ENCODE results near the gene VIPAS39.

VIPAS39 gene

DNA sequence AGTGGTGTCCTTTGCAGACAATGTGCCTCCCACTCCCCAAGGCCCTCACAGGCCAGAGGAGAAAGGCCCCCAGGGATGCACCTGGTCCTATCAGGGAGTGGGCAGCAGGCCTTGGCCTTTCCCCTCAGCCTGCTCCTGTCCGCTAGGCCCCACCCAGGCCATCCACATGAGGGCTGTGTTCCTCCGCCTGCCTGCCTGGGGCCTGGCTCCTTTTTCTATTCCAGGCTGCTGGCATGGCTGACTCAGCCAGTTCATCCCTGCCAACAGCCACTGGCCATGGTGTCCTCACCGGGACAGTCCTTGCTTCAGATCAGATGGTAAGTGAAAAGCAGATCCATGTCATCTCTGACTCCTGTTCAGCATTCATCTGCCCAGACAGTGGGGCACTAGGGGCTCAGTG lies 27.9 kb upstream of the VIPAS39 start:
- Histone ChIP-seq H3K4me2 (ENCODE audit: low read depth, low read length) (no peak overlapping the region), H3F3A (ENCODE audit: insufficient read depth, low read length) (no peaks in the 10 kb centered on the region), H3K27me3 (replicated peaks; ENCODE audit: insufficient read depth, low read length) (no peaks in the 10 kb centered on the region), H3K36me3 (replicated peaks; ENCODE audit: insufficient read depth, low read length) (no peaks in the 10 kb centered on the region), H3K4me1 (ENCODE audit: low read length) (no peaks in the 10 kb centered on the region), H3K79me2 (ENCODE audit: low read length) (no peaks in the 10 kb centered on the region), H3K4me3 (ENCODE audit: low read length) (no peak overlapping the region), H3K9ac (ENCODE audit: low read length) (no peak overlapping the region), H3K9me3 (replicated peaks; ENCODE audit: insufficient read depth, low read length) (no peaks in the 10 kb centered on the region), H4K20me1 (ENCODE audit: insufficient read depth, low read length) (no peaks in the 10 kb centered on the region), H2AFZ (ENCODE audit: low read length) (no peak overlapping the region), H3K27ac (ENCODE audit: low read length) (no peak overlapping the region), H3K9me2 (replicated peaks; ENCODE audit: insufficient read depth, low read length) (no peaks in the 10 kb centered on the region)
- DNase-seq: no peak
- TF ChIP-seq EZH2 (optimal IDR thresholded peaks at IDR 0.05; ENCODE audit: low read depth, low read length) (no peak), EZH2phosphoT487 (IDR thresholded peaks at IDR 0.05; ENCODE audit: low read length) (no peak)
- TF ChIP-seq, protein P1, sequence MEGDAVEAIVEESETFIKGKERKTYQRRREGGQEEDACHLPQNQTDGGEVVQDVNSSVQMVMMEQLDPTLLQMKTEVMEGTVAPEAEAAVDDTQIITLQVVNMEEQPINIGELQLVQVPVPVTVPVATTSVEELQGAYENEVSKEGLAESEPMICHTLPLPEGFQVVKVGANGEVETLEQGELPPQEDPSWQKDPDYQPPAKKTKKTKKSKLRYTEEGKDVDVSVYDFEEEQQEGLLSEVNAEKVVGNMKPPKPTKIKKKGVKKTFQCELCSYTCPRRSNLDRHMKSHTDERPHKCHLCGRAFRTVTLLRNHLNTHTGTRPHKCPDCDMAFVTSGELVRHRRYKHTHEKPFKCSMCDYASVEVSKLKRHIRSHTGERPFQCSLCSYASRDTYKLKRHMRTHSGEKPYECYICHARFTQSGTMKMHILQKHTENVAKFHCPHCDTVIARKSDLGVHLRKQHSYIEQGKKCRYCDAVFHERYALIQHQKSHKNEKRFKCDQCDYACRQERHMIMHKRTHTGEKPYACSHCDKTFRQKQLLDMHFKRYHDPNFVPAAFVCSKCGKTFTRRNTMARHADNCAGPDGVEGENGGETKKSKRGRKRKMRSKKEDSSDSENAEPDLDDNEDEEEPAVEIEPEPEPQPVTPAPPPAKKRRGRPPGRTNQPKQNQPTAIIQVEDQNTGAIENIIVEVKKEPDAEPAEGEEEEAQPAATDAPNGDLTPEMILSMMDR (IDR thresholded peaks at IDR 0.05; ENCODE audit: low read length): no peak

DNA sequence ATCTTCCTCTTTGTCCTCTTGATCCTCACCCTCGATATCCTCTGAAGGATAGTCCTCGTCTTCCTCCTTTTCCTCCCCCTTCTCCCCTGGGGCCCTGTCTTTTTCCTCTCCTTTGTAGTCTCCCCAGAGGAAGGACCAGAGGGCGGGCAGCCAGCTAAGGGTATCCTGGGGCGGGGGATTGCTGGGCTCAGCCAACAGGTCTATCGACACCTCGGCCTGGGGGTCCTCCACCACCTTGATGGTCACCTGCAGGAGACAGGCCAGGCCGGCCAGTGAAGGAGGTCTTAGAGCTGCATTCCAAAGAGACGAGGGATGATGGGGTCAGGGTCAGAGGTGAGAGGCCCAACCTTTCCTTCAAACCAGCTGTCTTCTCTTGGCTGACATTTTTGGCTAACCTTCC lies 25.0 kb upstream of the VIPAS39 start:
- Histone ChIP-seq H3K27me3 (replicated peaks; ENCODE audit: insufficient read depth, low read length) (no peaks in the 10 kb centered on the region), H3K4me1 (ENCODE audit: low read length) (no peaks in the 10 kb centered on the region), H4K20me1 (ENCODE audit: insufficient read depth, low read length) (no peaks in the 10 kb centered on the region), H3F3A (ENCODE audit: insufficient read depth, low read length) (no peaks in the 10 kb centered on the region), H3K4me3 (ENCODE audit: low read length) (no peak overlapping the region), H3K9me2 (replicated peaks; ENCODE audit: insufficient read depth, low read length) (no peaks in the 10 kb centered on the region), H3K9me3 (replicated peaks; ENCODE audit: insufficient read depth, low read length) (no peaks in the 10 kb centered on the region), H2AFZ (ENCODE audit: low read length) (no peak overlapping the region), H3K36me3 (replicated peaks; ENCODE audit: insufficient read depth, low read length) (no peaks in the 10 kb centered on the region), H3K27ac (ENCODE audit: low read length) (no peak overlapping the region), H3K9ac (ENCODE audit: low read length) (no peak overlapping the region), H3K4me2 (ENCODE audit: low read depth, low read length) (no peak overlapping the region), H3K79me2 (ENCODE audit: low read length) (no peaks in the 10 kb centered on the region)
- no peak for DNase-seq
- TF ChIP-seq EZH2phosphoT487 (IDR thresholded peaks at IDR 0.05; ENCODE audit: low read length) (no peak), EZH2 (optimal IDR thresholded peaks at IDR 0.05; ENCODE audit: low read depth, low read length) (no peak)
- TF ChIP-seq, protein P1 (IDR thresholded peaks at IDR 0.05; ENCODE audit: low read length): no peak

DNA sequence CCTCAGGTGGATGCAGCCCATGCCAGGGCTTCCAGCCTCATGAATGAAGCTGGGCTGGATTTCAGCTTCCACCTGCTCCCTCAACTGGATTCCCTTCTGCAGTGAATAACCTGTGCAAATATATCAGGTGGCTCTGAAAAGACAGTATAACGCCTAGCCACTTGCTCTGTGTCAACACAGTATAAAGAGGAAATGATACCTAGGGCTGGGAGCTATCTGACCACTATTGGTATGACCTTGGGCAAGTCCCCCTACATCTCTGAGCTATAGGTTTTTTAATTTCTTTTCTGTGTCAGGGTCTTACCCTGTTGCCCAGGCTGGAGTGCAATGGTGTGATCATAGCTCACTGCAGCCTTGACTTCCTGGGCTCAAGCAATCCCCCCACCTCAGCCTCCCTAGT lies 21.4 kb upstream of the VIPAS39 start:
- H3K4me2 ChIP-seq (ENCODE audit: low read depth, low read length): no peak overlapping the region
- no peaks in the 10 kb centered on the region for H3K4me1 ChIP-seq (ENCODE audit: low read length)
- TF ChIP-seq EZH2phosphoT487 (IDR thresholded peaks at IDR 0.05; ENCODE audit: low read length) (no peak), EZH2 (optimal IDR thresholded peaks at IDR 0.05; ENCODE audit: low read depth, low read length) (no peak)
- TF ChIP-seq, protein P1 (IDR thresholded peaks at IDR 0.05; ENCODE audit: low read length): no peak
- H3K4me3 ChIP-seq (ENCODE audit: low read length): no peak overlapping the region
- H4K20me1 ChIP-seq (ENCODE audit: insufficient read depth, low read length): no peaks in the 10 kb centered on the region
- H3F3A ChIP-seq (ENCODE audit: insufficient read depth, low read length): no peaks in the 10 kb centered on the region
- no peaks in the 10 kb centered on the region for H3K9me3 ChIP-seq (replicated peaks; ENCODE audit: insufficient read depth, low read length)
- no peak overlapping the region for H2AFZ ChIP-seq (ENCODE audit: low read length)
- no peaks in the 10 kb centered on the region for H3K79me2 ChIP-seq (ENCODE audit: low read length)
- H3K27me3 ChIP-seq (replicated peaks; ENCODE audit: insufficient read depth, low read length): no peaks in the 10 kb centered on the region
- H3K36me3 ChIP-seq (replicated peaks; ENCODE audit: insufficient read depth, low read length): no peaks in the 10 kb centered on the region
- no peak for DNase-seq
- H3K9me2 ChIP-seq (replicated peaks; ENCODE audit: insufficient read depth, low read length): no peaks in the 10 kb centered on the region
- no peak overlapping the region for H3K27ac ChIP-seq (ENCODE audit: low read length)
- H3K9ac ChIP-seq (ENCODE audit: low read length): no peak overlapping the region

All from MM.1S (cell line).